ENCODE data around the gene ADPRH.

Gene ADPRH

GRCh38 chr3:119600732-119601131 lies 21.4 kb downstream of the ADPRH start:
- CTCF ChIA-PET, result interaction anchor here (0.7 to 6.3 kb wide), 32 partner anchors 9 to 360 kb away, joined by 3 to 63 read pairs (median 7); partner anchors contain the start of genes ADPRH, B4GALT4 and CD80

GRCh38 chr3:119601154-119601553 lies 21.9 kb downstream of the ADPRH start:
- CTCF ChIA-PET, result interaction anchor here (0.7 to 6.3 kb wide), 25 partner anchors 8 to 203 kb away, joined by 3 to 63 read pairs (median 15); partner anchors contain the start of genes ADPRH and CD80
- no peak for TF ChIP-seq CTCF (IDR thresholded peaks at IDR 0.05; ENCODE audit: control extremely low read depth, extremely low read depth, low read depth, missing control alignments)
- no peak for DNase-seq (ENCODE audit: extremely low spot score)
- POLR2A ChIA-PET, result interaction anchor here (1.3 to 1.6 kb wide), 4 partner anchors 19 to 75 kb away, joined by 3 to 7 read pairs (median 4); no protein-coding TSS in a partner anchor

More at GRCh38 chr3:119600732-119601131, 21.4 kb downstream of the ADPRH start:
- POLR2A ChIA-PET, result interaction anchor here (0.6 to 1.6 kb wide), 7 partner anchors 19 to 360 kb away, joined by 3 to 7 read pairs (median 4); partner anchors contain the start of gene B4GALT4
- peak; percentile 71 for DNase-seq (ENCODE audit: extremely low spot score)
- TF ChIP-seq CTCF (IDR thresholded peaks at IDR 0.05; ENCODE audit: control extremely low read depth, extremely low read depth, low read depth, missing control alignments), result peak; percentile 90

GRCh38 chr3:119602676-119603075 lies 23.4 kb downstream of the ADPRH start:
- CTCF ChIA-PET, result interaction anchor here (1.1 to 6.3 kb wide), 7 partner anchors 12 to 79 kb away, joined by 3 to 63 read pairs (median 41); partner anchors contain the start of gene ADPRH
- POLR2A ChIA-PET, result no interaction called here
- DNase-seq (ENCODE audit: extremely low spot score), result no peak
- TF ChIP-seq CTCF (IDR thresholded peaks at IDR 0.05; ENCODE audit: control extremely low read depth, extremely low read depth, low read depth, missing control alignments), result no peak

- POLR2A ChIA-PET, result no interaction called here
- DNase-seq (ENCODE audit: extremely low spot score), result no peak
Measured at GRCh38 chr3:119604878-119605277, 25.6 kb downstream of the ADPRH start.

GRCh38 chr3:119608405-119609000 lies 29.2 kb downstream of the ADPRH start:
- CTCF ChIA-PET, result interaction anchor here (1.0 to 2.3 kb wide), 8 partner anchors 8 to 67 kb away, joined by 3 to 19 read pairs (median 4); partner anchors contain the start of gene CD80
- POLR2A ChIA-PET, result no interaction called here
- no peak for TF ChIP-seq CTCF (IDR thresholded peaks at IDR 0.05; ENCODE audit: control extremely low read depth, extremely low read depth, low read depth, missing control alignments)
- DNase-seq (ENCODE audit: extremely low spot score), result no peak

More at GRCh38 chr3:119604878-119605277, 25.6 kb downstream of the ADPRH start:
- CTCF ChIA-PET, result interaction anchor here (0.9 to 5.1 kb wide), 3 partner anchors 15 to 76 kb away, joined by 3 to 26 read pairs (median 5); no protein-coding TSS in a partner anchor
- no peak for TF ChIP-seq CTCF (IDR thresholded peaks at IDR 0.05; ENCODE audit: control extremely low read depth, extremely low read depth, low read depth, missing control alignments)

- TF ChIP-seq CTCF (IDR thresholded peaks at IDR 0.05; ENCODE audit: control extremely low read depth, extremely low read depth, low read depth, missing control alignments), result no peak
- ChIA-PET CTCF (interaction anchor here (1.0 to 2.3 kb wide), 7 partner anchors 9 to 66 kb away, joined by 3 to 19 read pairs (median 5); partner anchors contain the start of gene CD80), POLR2A (no interaction called here)
- DNase-seq (ENCODE audit: extremely low spot score), result no peak
Measured at GRCh38 chr3:119609301-119609700, 30.0 kb downstream of the ADPRH start.

Data from GM10248 (cell line).